ENCODE data around the gene SKIC8.

The SKIC8 gene

DNA sequence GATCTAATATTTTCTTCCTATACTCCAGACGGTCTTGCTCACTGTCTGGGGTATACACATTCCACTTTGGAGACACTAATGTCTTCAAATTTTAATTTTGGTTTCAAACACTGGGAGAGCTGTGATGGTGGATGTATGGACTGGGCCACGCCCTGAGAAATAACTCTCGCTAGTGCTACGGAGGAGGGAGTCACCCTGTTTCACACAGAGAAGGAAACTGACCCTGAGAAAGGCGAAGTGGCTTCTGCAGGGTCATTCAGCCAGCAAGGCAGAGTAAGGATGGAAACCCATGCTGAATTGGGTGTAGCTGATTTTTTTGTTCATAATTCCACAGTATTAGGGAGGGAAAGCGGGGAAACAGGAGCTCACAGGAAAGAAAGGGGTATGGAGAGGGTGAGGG lies 8.6 kb upstream of the SKIC8 start:
- Histone ChIP-seq H3K9ac (ENCODE audit: low read length) (no peak overlapping the region), H3K9me3 (ENCODE audit: low read length) (no peaks in the 10 kb centered on the region), H3K27me3 (ENCODE audit: control insufficient read depth in 1 of 2, insufficient read depth in 2 of 2, low read length in 2 of 2) (no peaks in the 10 kb centered on the region), H3K36me3 (ENCODE audit: insufficient read depth, low read length) (no peaks in the 10 kb centered on the region), H3K27ac (ENCODE audit: low read depth, low read length) (no peak overlapping the region), H3K4me1 (ENCODE audit: insufficient read depth, low read length) (no peaks in the 10 kb centered on the region), H3K4me3 (ENCODE audit: low read depth in 1 of 2, low read length in 2 of 2) (no peak overlapping the region)

DNA sequence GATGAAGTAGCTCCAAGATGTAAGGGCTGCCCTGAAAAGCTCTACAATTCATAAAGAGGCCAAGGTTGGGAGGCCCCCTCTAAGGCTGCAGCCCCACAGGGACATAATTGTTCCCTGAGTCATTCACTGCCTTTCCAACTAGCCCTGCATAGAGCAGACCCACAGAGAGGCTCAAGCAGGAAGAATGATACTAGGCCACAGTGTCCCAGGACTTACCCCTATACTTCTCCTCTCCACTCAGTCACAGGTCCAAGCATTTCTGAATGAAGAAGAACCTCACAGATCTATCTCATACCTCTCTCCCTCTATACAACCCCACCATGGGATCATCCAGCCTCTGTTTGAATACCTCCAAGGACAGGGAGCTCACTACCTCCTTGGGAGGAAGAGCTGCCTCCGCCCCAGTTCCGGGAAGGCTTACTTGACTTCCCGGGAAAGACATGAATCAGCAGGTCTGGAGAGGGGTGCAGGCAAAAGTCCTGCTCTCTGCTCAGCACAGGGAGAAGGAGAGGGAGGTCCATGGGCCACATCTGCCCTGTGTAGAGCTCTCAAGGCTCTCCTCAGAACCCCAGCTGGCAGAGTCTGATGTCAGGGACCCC lies 6.9 kb upstream of the SKIC8 start:
- Histone ChIP-seq H3K36me3 (ENCODE audit: insufficient read depth, low read length) (no peaks in the 10 kb centered on the region), H3K9me3 (ENCODE audit: low read length) (no peaks in the 10 kb centered on the region), H3K9ac (ENCODE audit: low read length) (no peak overlapping the region), H3K27ac (ENCODE audit: low read depth, low read length) (no peak overlapping the region), H3K4me3 (ENCODE audit: low read depth in 1 of 2, low read length in 2 of 2) (no peak overlapping the region), H3K27me3 (ENCODE audit: control insufficient read depth in 1 of 2, insufficient read depth in 2 of 2, low read length in 2 of 2) (no peaks in the 10 kb centered on the region), H3K4me1 (ENCODE audit: insufficient read depth, low read length) (no peaks in the 10 kb centered on the region)

DNA sequence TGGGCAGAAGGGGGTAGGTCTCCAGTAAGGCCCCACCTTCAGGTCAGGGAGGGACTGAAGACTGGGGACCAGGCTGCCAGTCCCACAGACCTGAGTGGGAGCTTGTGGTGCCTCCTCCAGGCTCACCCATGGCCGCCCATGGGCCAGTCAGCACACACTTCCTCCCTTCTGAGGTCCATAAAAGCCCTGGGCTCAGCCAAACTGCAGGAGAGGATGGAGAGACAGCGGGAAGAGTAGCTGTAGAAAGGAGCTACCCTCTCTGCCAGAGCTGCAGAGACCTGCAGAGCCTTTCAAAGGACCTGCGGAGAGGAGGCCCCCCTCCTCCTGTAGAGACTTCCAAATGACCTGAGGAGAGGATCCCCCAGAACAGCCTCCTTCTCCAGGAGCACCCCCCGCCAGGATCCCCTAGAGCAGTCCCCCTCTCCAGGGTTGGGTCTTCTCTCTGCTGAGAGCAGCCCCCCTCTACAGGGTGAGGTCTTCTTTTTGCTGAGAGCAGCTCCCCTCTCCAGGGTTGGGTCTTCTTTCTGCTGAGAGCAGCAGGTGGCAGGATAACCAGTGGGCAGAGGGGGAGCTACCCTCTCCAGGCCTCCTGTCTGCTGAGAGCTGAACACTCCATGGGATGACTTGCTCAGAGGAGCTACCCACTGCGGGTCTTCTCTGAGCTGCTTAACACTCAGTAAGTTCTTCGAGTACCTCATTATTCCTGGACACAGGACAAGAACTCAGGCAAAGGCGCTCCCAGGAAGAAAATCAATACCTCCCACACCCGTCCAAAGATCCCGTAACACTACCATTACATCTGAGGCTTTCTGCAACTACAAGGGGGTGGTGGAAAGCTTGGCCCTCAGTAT lies 5.0 kb upstream of the SKIC8 start:
- Histone ChIP-seq H3K27ac (ENCODE audit: low read depth, low read length) (no peak overlapping the region), H3K27me3 (ENCODE audit: control insufficient read depth in 1 of 2, insufficient read depth in 2 of 2, low read length in 2 of 2) (no peaks in the 10 kb centered on the region), H3K9ac (ENCODE audit: low read length) (no peak overlapping the region), H3K4me1 (ENCODE audit: insufficient read depth, low read length) (peaks cover 3% of the 10 kb centered on the region), H3K9me3 (ENCODE audit: low read length) (no peaks in the 10 kb centered on the region), H3K36me3 (ENCODE audit: insufficient read depth, low read length) (no peaks in the 10 kb centered on the region), H3K4me3 (ENCODE audit: low read depth in 1 of 2, low read length in 2 of 2) (no peak overlapping the region)

DNA sequence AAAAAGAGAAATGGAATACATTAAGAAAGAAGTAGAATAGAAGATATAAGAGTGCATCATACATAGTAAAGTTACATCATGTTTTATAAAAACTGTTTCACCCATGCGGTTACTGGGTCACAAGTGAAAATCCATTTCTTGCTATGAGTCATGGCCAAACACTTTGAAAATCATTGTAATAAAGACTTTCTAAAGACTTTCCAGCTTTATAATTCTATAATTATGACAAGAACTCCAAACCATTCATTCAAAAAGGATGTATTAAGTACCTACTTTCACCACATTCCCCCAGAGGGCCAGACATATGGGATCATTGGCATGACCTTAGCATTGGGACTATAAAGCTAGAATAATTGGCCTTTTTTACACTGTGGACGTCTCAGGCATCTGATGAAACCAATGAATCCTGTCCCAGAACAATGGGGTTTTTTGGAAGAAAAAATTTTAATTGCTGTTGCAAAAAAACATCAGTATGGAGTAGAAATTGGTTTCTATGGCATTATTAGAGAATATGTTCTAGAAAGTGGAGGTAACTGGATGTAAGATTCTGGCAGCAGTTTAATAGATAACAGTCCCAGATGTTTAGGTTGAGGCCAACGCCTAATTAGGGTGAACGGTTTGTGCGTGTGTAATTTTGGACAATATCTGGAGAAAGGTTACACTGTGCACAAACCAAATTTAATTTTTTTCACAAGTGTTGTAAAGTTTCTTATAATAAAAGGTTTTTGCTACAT lies 3.3 kb upstream of the SKIC8 start:
- Histone ChIP-seq H3K27ac (ENCODE audit: low read depth, low read length) (no peak overlapping the region), H3K36me3 (ENCODE audit: insufficient read depth, low read length) (no peaks in the 10 kb centered on the region), H3K9ac (ENCODE audit: low read length) (no peak overlapping the region)

DNA sequence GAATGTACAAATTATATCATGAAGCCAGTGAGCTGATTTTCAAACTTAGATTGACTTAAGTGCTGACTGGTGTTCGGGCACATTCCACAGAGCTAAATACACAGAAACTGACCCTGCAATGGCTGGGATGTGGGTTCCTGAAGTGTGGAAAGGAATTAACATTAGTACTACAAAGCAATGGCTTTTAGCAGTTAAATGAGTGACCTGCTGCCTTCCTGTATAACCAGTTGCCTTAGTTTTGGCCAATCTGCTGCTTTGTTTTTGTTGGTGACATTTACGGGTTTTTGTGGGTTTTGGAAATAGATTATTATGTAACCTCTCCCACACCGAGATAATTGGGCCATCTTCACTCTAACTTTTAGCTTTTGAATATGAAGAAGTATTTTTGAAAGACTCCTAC lies 2.4 kb upstream of the SKIC8 start:
- Histone ChIP-seq H3K4me3 (ENCODE audit: low read depth in 1 of 2, low read length in 2 of 2) (no peak overlapping the region), H3K27me3 (ENCODE audit: control insufficient read depth in 1 of 2, insufficient read depth in 2 of 2, low read length in 2 of 2) (no peaks in the 10 kb centered on the region), H3K36me3 (ENCODE audit: insufficient read depth, low read length) (no peaks in the 10 kb centered on the region), H3K9ac (ENCODE audit: low read length) (no peak overlapping the region), H3K9me3 (ENCODE audit: low read length) (no peaks in the 10 kb centered on the region), H3K27ac (ENCODE audit: low read depth, low read length) (no peak overlapping the region), H3K4me1 (ENCODE audit: insufficient read depth, low read length) (peaks cover 9% of the 10 kb centered on the region)

More for the DNA sequence above, 3.3 kb upstream of the SKIC8 start:
- Histone ChIP-seq H3K4me1 (ENCODE audit: insufficient read depth, low read length) (peaks cover 9% of the 10 kb centered on the region), H3K9me3 (ENCODE audit: low read length) (no peaks in the 10 kb centered on the region), H3K4me3 (ENCODE audit: low read depth in 1 of 2, low read length in 2 of 2) (no peak overlapping the region), H3K27me3 (ENCODE audit: control insufficient read depth in 1 of 2, insufficient read depth in 2 of 2, low read length in 2 of 2) (no peaks in the 10 kb centered on the region)

DNA sequence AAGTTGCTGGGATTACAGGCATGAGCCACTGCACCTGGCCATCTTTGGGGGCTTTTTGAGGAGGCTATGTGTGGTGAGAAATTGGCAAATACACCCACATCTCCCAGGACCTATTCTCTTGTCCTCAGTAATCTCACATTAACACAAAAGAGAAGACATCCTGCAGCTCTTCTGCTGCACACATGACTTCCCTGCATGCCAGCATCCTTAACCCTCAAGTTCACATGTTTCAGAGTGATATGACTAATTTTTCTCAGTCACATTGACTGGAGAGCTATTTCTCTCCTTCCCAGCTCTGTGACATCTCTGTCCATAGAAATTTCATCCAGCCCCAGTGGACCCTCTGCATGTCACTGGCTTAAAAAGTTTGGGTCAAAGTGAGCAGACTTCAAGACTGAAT lies 1.9 kb upstream of the SKIC8 start:
- Histone ChIP-seq H3K9ac (ENCODE audit: low read length) (no peak overlapping the region), H3K4me1 (ENCODE audit: insufficient read depth, low read length) (peaks cover 9% of the 10 kb centered on the region), H3K9me3 (ENCODE audit: low read length) (no peaks in the 10 kb centered on the region), H3K27ac (ENCODE audit: low read depth, low read length) (no peak overlapping the region), H3K4me3 (ENCODE audit: low read depth in 1 of 2, low read length in 2 of 2) (no peak overlapping the region), H3K27me3 (ENCODE audit: control insufficient read depth in 1 of 2, insufficient read depth in 2 of 2, low read length in 2 of 2) (no peaks in the 10 kb centered on the region), H3K36me3 (ENCODE audit: insufficient read depth, low read length) (no peaks in the 10 kb centered on the region)

DNA sequence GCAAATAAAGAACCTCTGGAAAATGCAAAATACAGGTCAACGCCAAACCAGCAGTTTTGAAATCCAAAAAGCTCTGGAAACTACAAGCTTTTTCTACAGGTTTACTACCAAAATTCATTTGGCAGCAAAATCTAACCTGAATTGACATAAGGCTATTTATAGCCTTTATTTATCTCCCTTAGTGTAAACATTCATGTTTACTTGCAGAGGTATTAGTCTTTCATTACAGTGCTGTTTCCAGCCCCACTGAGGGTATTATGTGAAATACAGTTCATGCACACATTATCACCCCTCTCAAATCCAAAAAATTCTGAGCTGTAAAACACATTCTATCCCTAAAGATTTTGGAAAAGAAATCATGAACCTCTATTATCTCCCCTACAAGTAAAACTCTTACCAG lies 7.2 kb downstream of the SKIC8 start:
- H3K4me3 ChIP-seq (ENCODE audit: low read depth in 1 of 2, low read length in 2 of 2): no peak overlapping the region
- H3K9me3 ChIP-seq (ENCODE audit: low read length): no peaks in the 10 kb centered on the region
- no peak overlapping the region for H3K9ac ChIP-seq (ENCODE audit: low read length)
- H3K27me3 ChIP-seq (ENCODE audit: control insufficient read depth in 1 of 2, insufficient read depth in 2 of 2, low read length in 2 of 2): no peaks in the 10 kb centered on the region
- peaks cover 67% of the 10 kb centered on the region for H3K36me3 ChIP-seq (ENCODE audit: insufficient read depth, low read length)
- H3K4me1 ChIP-seq (ENCODE audit: insufficient read depth, low read length): no peaks in the 10 kb centered on the region
- no peak overlapping the region for H3K27ac ChIP-seq (ENCODE audit: low read depth, low read length)

DNA sequence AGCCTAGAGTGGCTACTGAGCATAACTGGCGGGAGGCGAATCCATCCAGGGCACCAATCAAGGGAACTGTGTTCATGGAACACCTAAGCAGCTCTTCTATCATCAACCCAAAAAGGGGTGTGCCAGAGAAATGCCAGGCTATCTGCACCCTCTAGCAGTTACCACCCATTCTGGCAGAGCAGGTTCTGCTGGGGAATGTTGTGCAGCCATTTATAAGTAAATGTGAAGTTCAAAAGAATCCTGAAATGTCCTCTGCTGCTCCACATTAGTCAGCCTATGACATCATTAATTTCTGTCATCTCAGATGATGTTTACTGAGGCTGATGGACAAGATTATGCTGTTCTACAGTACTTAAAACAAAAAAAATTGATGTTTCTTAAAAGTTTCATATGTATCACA lies 7.7 kb downstream of the SKIC8 start:
- peaks cover 72% of the 10 kb centered on the region for H3K36me3 ChIP-seq (ENCODE audit: insufficient read depth, low read length)
- no peak overlapping the region for H3K27ac ChIP-seq (ENCODE audit: low read depth, low read length)
- no peaks in the 10 kb centered on the region for H3K9me3 ChIP-seq (ENCODE audit: low read length)
- H3K27me3 ChIP-seq (ENCODE audit: control insufficient read depth in 1 of 2, insufficient read depth in 2 of 2, low read length in 2 of 2): no peaks in the 10 kb centered on the region
- H3K4me1 ChIP-seq (ENCODE audit: insufficient read depth, low read length): no peaks in the 10 kb centered on the region
- H3K9ac ChIP-seq (ENCODE audit: low read length): no peak overlapping the region
- no peak overlapping the region for H3K4me3 ChIP-seq (ENCODE audit: low read depth in 1 of 2, low read length in 2 of 2)

DNA sequence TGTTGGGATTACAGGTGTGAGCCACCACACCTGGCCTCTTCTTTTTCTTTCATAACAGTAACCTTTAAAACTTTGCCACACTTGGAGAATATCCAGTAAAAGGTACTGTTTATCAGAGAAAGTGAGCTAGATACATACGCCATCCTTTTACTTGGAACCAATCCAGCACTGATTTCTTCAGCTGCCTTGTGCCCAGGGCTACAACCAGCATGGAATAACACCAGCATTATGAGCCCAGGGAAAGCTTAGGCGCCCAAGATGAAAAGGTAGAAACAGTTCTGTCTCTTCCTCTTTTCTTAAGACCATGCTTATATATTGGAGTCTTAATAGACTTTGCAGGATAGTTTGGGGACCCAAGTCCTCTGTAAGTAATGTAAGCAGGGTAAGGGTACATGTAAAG lies 8.4 kb downstream of the SKIC8 start:
- Histone ChIP-seq H3K9me3 (ENCODE audit: low read length) (no peaks in the 10 kb centered on the region), H3K4me1 (ENCODE audit: insufficient read depth, low read length) (no peaks in the 10 kb centered on the region), H3K9ac (ENCODE audit: low read length) (no peak overlapping the region), H3K4me3 (ENCODE audit: low read depth in 1 of 2, low read length in 2 of 2) (no peak overlapping the region), H3K36me3 (ENCODE audit: insufficient read depth, low read length) (peaks cover 79% of the 10 kb centered on the region), H3K27ac (ENCODE audit: low read depth, low read length) (no peak overlapping the region), H3K27me3 (ENCODE audit: control insufficient read depth in 1 of 2, insufficient read depth in 2 of 2, low read length in 2 of 2) (no peaks in the 10 kb centered on the region)

DNA sequence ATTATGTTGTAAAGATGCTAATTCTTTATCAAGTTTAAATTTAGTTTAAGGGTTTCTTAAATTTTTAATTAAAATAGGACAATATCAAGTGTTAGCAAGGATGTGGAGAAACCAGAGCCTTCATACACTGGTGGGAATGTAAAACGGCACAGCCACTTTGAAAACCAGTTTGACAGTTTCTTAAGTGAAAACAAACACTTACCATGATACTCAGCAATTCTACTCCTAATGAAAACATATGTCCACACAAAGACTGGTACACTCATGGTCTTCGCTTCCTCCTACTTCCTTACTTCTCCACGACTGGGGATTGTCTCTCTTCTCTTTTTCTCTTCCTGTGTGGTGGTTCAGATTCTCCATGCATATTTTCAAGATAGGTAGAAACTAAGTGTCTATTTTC lies 9.2 kb downstream of the SKIC8 start:
- Histone ChIP-seq H3K27me3 (ENCODE audit: control insufficient read depth in 1 of 2, insufficient read depth in 2 of 2, low read length in 2 of 2) (no peaks in the 10 kb centered on the region), H3K4me1 (ENCODE audit: insufficient read depth, low read length) (no peaks in the 10 kb centered on the region), H3K4me3 (ENCODE audit: low read depth in 1 of 2, low read length in 2 of 2) (no peak overlapping the region), H3K36me3 (ENCODE audit: insufficient read depth, low read length) (peaks cover 87% of the 10 kb centered on the region), H3K9ac (ENCODE audit: low read length) (no peak overlapping the region), H3K27ac (ENCODE audit: low read depth, low read length) (no peak overlapping the region), H3K9me3 (ENCODE audit: low read length) (no peaks in the 10 kb centered on the region)

DNA sequence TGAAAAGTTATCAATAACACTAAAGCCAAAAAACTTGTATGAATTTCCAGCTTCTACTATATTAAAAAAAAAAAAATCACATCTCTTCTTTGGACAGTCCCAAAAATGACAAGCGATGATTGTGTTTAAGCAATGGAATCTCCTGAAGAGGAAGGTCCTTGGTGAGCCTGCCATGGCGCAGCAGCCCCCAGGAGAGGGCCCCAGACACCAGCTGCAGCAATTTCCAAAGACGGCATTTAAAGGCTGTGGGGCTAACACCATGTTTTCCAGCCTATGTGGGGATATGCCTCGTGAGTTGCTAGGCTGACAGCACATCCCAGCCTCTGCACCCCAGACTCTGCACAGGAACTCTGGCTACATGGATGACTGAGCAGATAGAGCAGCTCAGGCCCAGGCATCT lies 14.7 kb downstream of the SKIC8 start:
- Histone ChIP-seq H3K36me3 (ENCODE audit: insufficient read depth, low read length) (peaks cover 89% of the 10 kb centered on the region), H3K9me3 (ENCODE audit: low read length) (no peaks in the 10 kb centered on the region), H3K4me3 (ENCODE audit: low read depth in 1 of 2, low read length in 2 of 2) (no peak overlapping the region), H3K27me3 (ENCODE audit: control insufficient read depth in 1 of 2, insufficient read depth in 2 of 2, low read length in 2 of 2) (no peaks in the 10 kb centered on the region), H3K27ac (ENCODE audit: low read depth, low read length) (no peak overlapping the region), H3K9ac (ENCODE audit: low read length) (no peak overlapping the region), H3K4me1 (ENCODE audit: insufficient read depth, low read length) (no peaks in the 10 kb centered on the region)
